ENCODE results near the gene SEC14L1.

SEC14L1 gene

DNA sequence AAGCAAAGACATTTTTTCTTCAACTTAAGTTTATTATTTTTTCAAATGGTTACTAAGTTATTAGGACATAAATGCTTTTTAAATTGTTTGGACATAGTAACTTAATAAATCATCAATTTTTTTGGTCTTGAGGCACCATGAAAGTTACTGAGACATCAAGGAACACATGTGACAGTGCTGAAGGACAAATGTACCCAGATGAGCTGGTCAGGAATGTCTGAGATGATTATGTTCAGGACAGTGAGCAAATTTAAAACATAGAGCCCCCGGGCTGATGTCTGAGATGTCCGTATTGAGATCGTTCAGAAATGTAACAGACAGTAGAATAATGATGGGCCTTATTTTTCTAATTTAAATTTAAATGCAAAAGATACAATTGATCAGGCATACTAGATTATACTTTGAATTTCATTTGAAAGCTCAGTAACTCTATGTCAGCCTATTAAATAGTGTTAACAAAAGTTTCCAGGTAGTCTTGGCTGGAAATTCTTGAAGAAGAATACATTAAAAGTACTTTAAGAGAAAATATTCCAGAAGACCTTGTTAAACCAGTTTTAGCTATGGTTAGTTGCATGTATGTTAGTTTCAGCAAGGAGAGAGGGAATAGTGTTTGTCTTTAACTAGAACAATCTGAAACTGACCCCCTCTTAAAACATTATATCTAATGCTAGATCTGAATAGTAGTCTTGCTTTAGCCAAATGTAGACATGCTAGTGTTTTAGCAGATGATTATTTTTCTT is 36.4 kb downstream of the SEC14L1 start:
- H3K4me3 ChIP-seq (ENCODE audit: low read depth, low read length): no peak overlapping the region
- TF ChIP-seq POLR2A (IDR thresholded peaks at IDR 0.05; ENCODE audit: extremely low read depth, insufficient read length) (no peak), CTCF (IDR thresholded peaks at IDR 0.05; ENCODE audit: low read depth, low read length) (no peak), MYC (IDR thresholded peaks at IDR 0.05; ENCODE audit: low read depth, low read length) (no peak), MAX (IDR thresholded peaks at IDR 0.05; ENCODE audit: low read depth, low read length) (no peak)
- no peak for DNase-seq (ENCODE audit: low read depth)

- no peak for DNase-seq (ENCODE audit: low read depth)
- H3K4me3 ChIP-seq (ENCODE audit: low read depth, low read length): no peak overlapping the region
- TF ChIP-seq MAX (IDR thresholded peaks at IDR 0.05; ENCODE audit: low read depth, low read length) (no peak), CTCF (IDR thresholded peaks at IDR 0.05; ENCODE audit: low read depth, low read length) (no peak), POLR2A (IDR thresholded peaks at IDR 0.05; ENCODE audit: extremely low read depth, insufficient read length) (no peak), MYC (IDR thresholded peaks at IDR 0.05; ENCODE audit: low read depth, low read length) (no peak)
Measured at GRCh38 chr17:77178050-77178449, 37.3 kb downstream of the SEC14L1 start.

DNA sequence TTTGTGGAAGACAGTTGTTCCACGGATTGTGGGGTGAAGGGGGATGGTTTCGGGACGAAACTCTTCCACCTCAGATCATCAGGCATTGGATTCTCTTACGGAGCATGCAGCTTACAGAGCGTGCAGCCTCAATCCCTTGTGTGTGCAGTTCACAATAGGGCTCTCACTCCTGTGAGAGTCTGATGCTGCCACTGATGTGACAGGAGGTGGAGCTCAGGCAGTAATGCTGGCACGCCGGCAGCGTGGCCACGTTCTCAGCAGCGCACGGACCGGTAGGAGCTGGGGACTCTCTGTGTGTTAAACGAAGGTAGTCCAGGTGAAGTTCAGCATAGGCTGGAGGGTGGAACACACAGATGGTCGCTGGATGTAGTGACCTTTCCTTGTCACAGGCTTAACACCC is 37.8 kb downstream of the SEC14L1 start:
- TF ChIP-seq MYC (IDR thresholded peaks at IDR 0.05; ENCODE audit: low read depth, low read length) (no peak), CTCF (IDR thresholded peaks at IDR 0.05; ENCODE audit: low read depth, low read length) (no peak), MAX (IDR thresholded peaks at IDR 0.05; ENCODE audit: low read depth, low read length) (no peak), POLR2A (IDR thresholded peaks at IDR 0.05; ENCODE audit: extremely low read depth, insufficient read length) (no peak)
- DNase-seq (ENCODE audit: low read depth): no peak
- H3K4me3 ChIP-seq (ENCODE audit: low read depth, low read length): no peak overlapping the region

DNA sequence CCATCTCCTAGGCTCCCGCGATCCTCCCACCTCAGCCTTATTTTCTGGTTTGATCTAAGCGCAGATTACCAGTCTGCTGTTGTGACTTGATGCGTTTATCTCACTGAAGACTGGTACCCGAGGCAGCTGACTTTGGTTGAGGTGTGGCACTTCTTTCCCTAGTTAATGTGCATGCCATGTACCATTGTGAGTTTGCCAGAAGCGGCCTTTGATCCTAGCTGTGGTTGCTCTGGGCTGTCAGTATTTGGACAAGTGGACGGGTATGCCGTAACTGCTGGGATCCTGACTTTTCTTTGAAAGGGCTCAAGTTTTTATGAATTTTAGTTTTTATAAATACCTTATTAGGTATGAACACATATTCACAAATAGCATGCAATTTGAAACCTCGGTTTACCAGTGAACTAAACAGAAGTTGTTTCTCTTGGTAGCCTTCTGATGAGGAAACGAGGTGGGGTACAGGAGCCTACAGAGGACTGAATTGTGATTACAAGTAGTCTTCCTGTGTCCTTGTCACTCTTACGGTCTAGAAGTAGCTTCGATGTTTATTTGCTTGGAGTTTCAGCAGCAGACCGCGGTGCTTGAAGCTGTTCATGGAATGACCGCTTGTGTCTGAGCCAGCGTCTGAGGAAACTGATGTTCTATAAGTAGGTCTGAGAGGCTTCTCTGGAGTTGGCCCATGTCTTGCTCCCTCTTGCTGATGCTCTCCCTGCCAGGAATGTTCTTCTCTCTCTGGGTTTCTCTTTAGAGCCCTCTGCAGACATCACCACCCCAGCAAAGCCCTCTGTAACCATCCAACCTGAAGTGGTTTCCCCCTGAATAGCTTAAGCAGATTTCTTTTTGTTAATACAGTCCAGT is 40.0 kb downstream of the SEC14L1 start:
- DNase-seq (ENCODE audit: low read depth): no peak

More for the DNA sequence above, 40.0 kb downstream of the SEC14L1 start:
- H3K4me3 ChIP-seq (ENCODE audit: low read depth, low read length): no peak overlapping the region
- no peak for TF ChIP-seq MYC (IDR thresholded peaks at IDR 0.05; ENCODE audit: low read depth, low read length)
- TF ChIP-seq MAX (IDR thresholded peaks at IDR 0.05; ENCODE audit: low read depth, low read length): no peak
- no peak for TF ChIP-seq POLR2A (IDR thresholded peaks at IDR 0.05; ENCODE audit: extremely low read depth, insufficient read length)
- no peak for TF ChIP-seq CTCF (IDR thresholded peaks at IDR 0.05; ENCODE audit: low read depth, low read length)

Data from NB4 (cell line).